Vagina (tissue), 2 donors: Measurements from ENCODE around the gene LIF.

Experiments
- POLR2A ChIP-seq, 2 donors: fragments of 450-650 bp; IDR thresholded peaks; one replicate each; pipeline ENCODE4 v1.6.1; 2017; ENCODE audit warnings: antibody characterized with exemption in 2 of 2, mild to moderate bottlenecking in 2 of 2, moderate library complexity in 2 of 2
- TF ChIP-seq, protein P1 (sequence below), 3 experiments: fragments of 450-650 bp in 2 of 3; fragments of 200-600 bp in 1 of 3; sonication (generic) in 1 of 3; IDR thresholded peaks; one replicate each; pipeline ENCODE4 v1.5.1; 2017 to 2019; ENCODE audit warnings: antibody characterized with exemption in 3 of 3, mild to moderate bottlenecking in 2 of 3, moderate library complexity in 2 of 3

DNA sequence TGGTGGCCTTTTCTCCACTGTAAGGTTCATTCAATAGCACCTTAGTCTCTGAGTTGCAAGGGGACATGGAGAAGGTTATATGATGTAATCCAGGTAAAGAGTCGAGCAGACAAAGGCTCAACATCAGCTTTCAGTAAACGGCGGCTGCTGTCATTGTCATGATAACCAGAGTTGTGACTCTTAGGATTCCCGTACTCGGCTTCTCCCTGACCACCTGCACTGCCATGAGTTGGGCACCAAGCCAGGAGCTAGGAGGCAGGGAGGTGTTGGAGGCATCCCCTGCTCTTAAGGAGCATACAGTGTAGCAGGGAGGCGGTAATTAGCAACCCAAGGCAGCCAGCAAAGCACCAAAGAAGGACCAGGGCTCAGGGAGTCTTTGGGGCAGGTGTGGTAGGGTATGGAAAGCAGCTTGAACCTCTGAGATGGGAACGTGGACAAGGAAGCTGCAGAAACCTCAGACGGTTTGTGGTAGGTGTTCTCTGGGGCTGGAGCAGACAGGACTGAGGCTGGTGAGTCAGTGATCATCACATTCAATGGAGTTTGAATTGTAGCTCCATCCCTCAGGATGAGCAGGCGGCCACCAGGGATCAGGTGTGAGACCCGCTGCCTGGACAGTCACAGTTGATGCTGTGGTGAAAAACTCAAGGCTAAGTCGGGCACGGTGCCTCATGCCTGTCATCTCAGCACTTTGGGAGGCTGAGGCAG is 31.7 kb downstream of the LIF start:
- TF ChIP-seq, protein P1, sequence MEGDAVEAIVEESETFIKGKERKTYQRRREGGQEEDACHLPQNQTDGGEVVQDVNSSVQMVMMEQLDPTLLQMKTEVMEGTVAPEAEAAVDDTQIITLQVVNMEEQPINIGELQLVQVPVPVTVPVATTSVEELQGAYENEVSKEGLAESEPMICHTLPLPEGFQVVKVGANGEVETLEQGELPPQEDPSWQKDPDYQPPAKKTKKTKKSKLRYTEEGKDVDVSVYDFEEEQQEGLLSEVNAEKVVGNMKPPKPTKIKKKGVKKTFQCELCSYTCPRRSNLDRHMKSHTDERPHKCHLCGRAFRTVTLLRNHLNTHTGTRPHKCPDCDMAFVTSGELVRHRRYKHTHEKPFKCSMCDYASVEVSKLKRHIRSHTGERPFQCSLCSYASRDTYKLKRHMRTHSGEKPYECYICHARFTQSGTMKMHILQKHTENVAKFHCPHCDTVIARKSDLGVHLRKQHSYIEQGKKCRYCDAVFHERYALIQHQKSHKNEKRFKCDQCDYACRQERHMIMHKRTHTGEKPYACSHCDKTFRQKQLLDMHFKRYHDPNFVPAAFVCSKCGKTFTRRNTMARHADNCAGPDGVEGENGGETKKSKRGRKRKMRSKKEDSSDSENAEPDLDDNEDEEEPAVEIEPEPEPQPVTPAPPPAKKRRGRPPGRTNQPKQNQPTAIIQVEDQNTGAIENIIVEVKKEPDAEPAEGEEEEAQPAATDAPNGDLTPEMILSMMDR (IDR thresholded peaks at IDR 0.05): no peak
- no peak for TF ChIP-seq POLR2A (IDR thresholded peaks at IDR 0.05)
